Measurements from ENCODE around the gene COLEC11. TPM values are rescaled to one million over a fixed set of nuclear protein-coding genes. Genes with fewer than 3 reads are reported as not detected.
A peak's percentile ranks its signal among the peaks of the same experiment; 100 is the strongest.

The COLEC11 gene
- total and polyA plus RNA-seq, 2 donors from 2014 or later, result 7.6 to 34.6 TPM

GRCh38 chr2:3553946-3554345, 41.0 kb upstream of the COLEC11 start:
- DNase-seq (no peak), FAIRE-seq (no peak)
- no peaks in the 10 kb centered on the region for H3K27me3 ChIP-seq (ENCODE audit: control insufficient read depth, insufficient read depth, low read length)
- no peak overlapping the region for H3K27ac ChIP-seq (ENCODE audit: low read depth in 2 of 2, low read length in 2 of 2)
- no peak overlapping the region for H3K4me3 ChIP-seq (ENCODE audit: low read length in 3 of 3)
- peaks cover 0 to 4% (median 0%) of the 10 kb centered on the region in 3 donors for H3K4me1 ChIP-seq (ENCODE audit: control insufficient read depth in 2 of 3, insufficient read depth in 2 of 3, low read depth in 1 of 3, low read length in 3 of 3)
- peaks cover 11 to 35% (median 28%) of the 10 kb centered on the region in 3 donors for H3K36me3 ChIP-seq (ENCODE audit: control insufficient read depth in 2 of 3, insufficient read depth in 3 of 3, low read length in 3 of 3)
- intact Hi-C loops (cut with DNase I), result no loop called here
- H3K9ac ChIP-seq (ENCODE audit: low read length in 3 of 3), result no peak overlapping the region
- H3K9me3 ChIP-seq (ENCODE audit: control insufficient read depth in 2 of 3, insufficient read depth in 1 of 3, low read length in 3 of 3), result no peaks in the 10 kb centered on the region
- TF ChIP-seq CTCF (IDR thresholded peaks at IDR 0.05; ENCODE audit: borderline replicate concordance, extremely low read depth, insufficient read depth), result no peak

GRCh38 chr2:3557639-3558204, 37.2 kb upstream of the COLEC11 start:
- H3K9me3 ChIP-seq (ENCODE audit: control insufficient read depth in 2 of 3, insufficient read depth in 1 of 3, low read length in 3 of 3), result no peaks in the 10 kb centered on the region
- DNase-seq (peak in 1 of 5 donors; percentile 11), FAIRE-seq (no peak)
- H3K27me3 ChIP-seq (ENCODE audit: control insufficient read depth, insufficient read depth, low read length), result no peaks in the 10 kb centered on the region
- peak overlapping the region; percentile 88 to 95 (median 90) for H3K4me3 ChIP-seq (ENCODE audit: low read length in 3 of 3)
- no peak for TF ChIP-seq CTCF (IDR thresholded peaks at IDR 0.05; ENCODE audit: borderline replicate concordance, extremely low read depth, insufficient read depth)
- peaks cover 0 to 4% (median 0%) of the 10 kb centered on the region in 3 donors for H3K4me1 ChIP-seq (ENCODE audit: control insufficient read depth in 2 of 3, insufficient read depth in 2 of 3, low read depth in 1 of 3, low read length in 3 of 3)
- peak overlapping the region; percentile 21 to 93 (median 81) for H3K9ac ChIP-seq (ENCODE audit: low read length in 3 of 3)
- peak overlapping the region; percentile 62 to 88 for H3K27ac ChIP-seq (ENCODE audit: low read depth in 2 of 2, low read length in 2 of 2)
- peaks cover 3 to 18% (median 8%) of the 10 kb centered on the region in 3 donors for H3K36me3 ChIP-seq (ENCODE audit: control insufficient read depth in 2 of 3, insufficient read depth in 3 of 3, low read length in 3 of 3)
- intact Hi-C loops (cut with DNase I), result no loop called here

- Histone ChIP-seq H3K4me3 (ENCODE audit: low read length in 3 of 3) (peak within 1 kb of the TSS; percentile 88 to 95 (median 90)), H3K9me3 (ENCODE audit: control insufficient read depth in 2 of 3, insufficient read depth in 1 of 3, low read length in 3 of 3) (no peaks in the 10 kb centered on the region), H3K27me3 (ENCODE audit: control insufficient read depth, insufficient read depth, low read length) (no peaks in the 10 kb centered on the region), H3K36me3 (ENCODE audit: control insufficient read depth in 2 of 3, insufficient read depth in 3 of 3, low read length in 3 of 3) (peaks cover 3 to 18% (median 8%) of the 10 kb centered on the region in 3 donors), H3K27ac (ENCODE audit: low read depth in 2 of 2, low read length in 2 of 2) (peak within 1 kb of the TSS; percentile 74 to 88), H3K9ac (ENCODE audit: low read length in 3 of 3) (peak within 1 kb of the TSS; percentile 63 to 98 (median 81)), H3K4me1 (ENCODE audit: control insufficient read depth in 2 of 3, insufficient read depth in 2 of 3, low read depth in 1 of 3, low read length in 3 of 3) (peaks cover 0 to 4% (median 0%) of the 10 kb centered on the region in 3 donors)
- FAIRE-seq (peak; percentile 52), DNase-seq (peak; percentile 98 to 99 (median 99))
- no peak for TF ChIP-seq CTCF (IDR thresholded peaks at IDR 0.05; ENCODE audit: borderline replicate concordance, extremely low read depth, insufficient read depth)
- intact Hi-C loops (cut with DNase I), result no loop called here
These were observed 36.5 kb upstream of the COLEC11 start, which contains the start of gene RNASEH1 for GRCh38 chr2:3558205-3559014. Gene RNASEH1, minus strand, starts transcription at chr2:3558333. Its CDS starts 73 bp downstream, at chr2:3558260.

All from kidney (tissue), 14 donors.